ENCODE measurements around the gene TMEM42. TPM values are rescaled to one million over a fixed set of nuclear protein-coding genes. Genes with fewer than 3 reads are reported as not detected.

Gene TMEM42
- total RNA-seq, 1 experiment from 2014 or later, result 12.7 TPM

Other genes with a start within 250 kb of the TMEM42 start
- 7.0 TPM for gene ZNF197, start 236.9 kb upstream of the TMEM42 start, total RNA-seq (2021; ENCODE audit: unreplicated experiment)
- 9.3 TPM for gene ZNF35, start 213.2 kb upstream of the TMEM42 start, total RNA-seq (2021; ENCODE audit: unreplicated experiment)
- gene ZNF502, start 149.3 kb upstream of the TMEM42 start, total RNA-seq (2021; ENCODE audit: unreplicated experiment), result not detected
- 0.15 TPM for gene ZNF501, start 132.3 kb upstream of the TMEM42 start, total RNA-seq (2021; ENCODE audit: unreplicated experiment)
- gene KIAA1143, start 100.3 kb upstream of the TMEM42 start, total RNA-seq (2021; ENCODE audit: unreplicated experiment), result 17.5 TPM
- 12.2 TPM for gene KIF15, start 100.1 kb upstream of the TMEM42 start, total RNA-seq (2021; ENCODE audit: unreplicated experiment)
- gene TGM4, start 12.7 kb downstream of the TMEM42 start, total RNA-seq (2021; ENCODE audit: unreplicated experiment), result 0.46 TPM
- 49.5 TPM for gene ZDHHC3, start 114.3 kb downstream of the TMEM42 start, total RNA-seq (2021; ENCODE audit: unreplicated experiment)
- 38.4 TPM for gene EXOSC7, start 114.3 kb downstream of the TMEM42 start, total RNA-seq (2021; ENCODE audit: unreplicated experiment)
- not detected for gene CLEC3B, start 164.4 kb downstream of the TMEM42 start, total RNA-seq (2021; ENCODE audit: unreplicated experiment)